Endometrium (tissue), 2 donors: ENCODE measurements around the gene EXOC3L4.

Experiments used
- FAIRE-seq: peaks from 2 replicates; lab custom pipeline; 2012; peaks lifted over from hg19 to GRCh38; lab: Jason Lieb, UNC
- donor health status: control.
- donor health status: control.

Gene EXOC3L4

GRCh38 chr14:103133210-103134140 lies 39.0 kb downstream of the EXOC3L4 start:
- no peak for FAIRE-seq

- FAIRE-seq = no peak
Measured at GRCh38 chr14:103134405-103134804, 39.9 kb downstream of the EXOC3L4 start.

GRCh38 chr14:103134919-103135318 lies 40.4 kb downstream of the EXOC3L4 start:
- no peak for FAIRE-seq

GRCh38 chr14:103135333-103136260 lies 41.1 kb downstream of the EXOC3L4 start:
- no peak for FAIRE-seq

GRCh38 chr14:103136388-103137271 lies 42.1 kb downstream of the EXOC3L4 start:
- no peak for FAIRE-seq

GRCh38 chr14:103137689-103138300 lies 43.3 kb downstream of the EXOC3L4 start:
- FAIRE-seq = no peak

- FAIRE-seq = no peak
Measured at GRCh38 chr14:103138301-103139131, 44.0 kb downstream of the EXOC3L4 start.

GRCh38 chr14:103139132-103140025 lies 44.9 kb downstream of the EXOC3L4 start:
- no peak for FAIRE-seq

GRCh38 chr14:103140316-103141109 lies 46.0 kb downstream of the EXOC3L4 start:
- FAIRE-seq = no peak

GRCh38 chr14:103141117-103141796 lies 46.7 kb downstream of the EXOC3L4 start:
- FAIRE-seq = no peak

GRCh38 chr14:103142026-103142425 lies 47.5 kb downstream of the EXOC3L4 start:
- no peak for FAIRE-seq

- no peak for FAIRE-seq
Measured at GRCh38 chr14:103142721-103143302, 48.3 kb downstream of the EXOC3L4 start.

GRCh38 chr14:103143506-103143905 lies 49.0 kb downstream of the EXOC3L4 start:
- FAIRE-seq = no peak

GRCh38 chr14:103144085-103144484 lies 49.6 kb downstream of the EXOC3L4 start:
- FAIRE-seq = no peak

- FAIRE-seq = no peak
Measured at GRCh38 chr14:103146141-103146709, 51.7 kb downstream of the EXOC3L4 start.

- no peak for FAIRE-seq
Measured at GRCh38 chr14:103149351-103150237, 55.1 kb downstream of the EXOC3L4 start.
